ENCODE results near the gene JSRP1. TPM values are rescaled to one million over a fixed set of nuclear protein-coding genes. Genes with fewer than 3 reads are reported as not detected.
A peak's percentile ranks its signal among the peaks of the same experiment; 100 is the strongest.

JSRP1 gene
- total and polyA plus RNA-seq, 10 of the 15 experiments (the other 5 are each of a cell fraction or from before 2014, with no cell fraction given): 0.41 to 0.91 (median 0.49) TPM; not detected in 7

DNA sequence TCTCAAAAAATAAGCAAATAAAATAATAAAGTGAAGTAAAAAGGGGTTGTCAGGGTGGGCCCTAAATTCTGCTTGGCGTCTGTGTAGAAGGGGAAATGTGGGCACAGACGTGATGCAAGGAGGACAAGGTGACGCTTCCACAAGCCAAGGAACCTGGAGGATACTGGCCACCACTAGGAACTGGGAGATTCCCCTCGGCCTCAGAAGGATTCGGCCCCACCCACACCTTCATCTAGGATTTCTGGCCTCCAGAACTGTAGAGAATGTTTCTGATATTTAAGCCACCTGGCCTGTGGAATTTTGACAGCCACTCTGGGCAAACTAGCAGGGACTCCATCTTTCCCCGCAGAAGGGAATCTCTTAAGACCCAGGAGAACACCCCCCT, 21.2 kb downstream of the JSRP1 start:
- no peak for ATAC-seq
- H3K9ac ChIP-seq (ENCODE audit: control insufficient read depth, insufficient read depth, low read length): peak overlapping the region; percentile 80
- H2AFZ ChIP-seq (ENCODE audit: control insufficient read depth, low read depth, low read length): no peak overlapping the region
- ChIA-PET CTCF (interaction anchor here (1.1 to 3.7 kb wide), 6 partner anchors 26 to 158 kb away, joined by 3 to 35 read pairs (median 6); no protein-coding TSS in a partner anchor), POLR2A (interaction anchor here (0.6 to 2.1 kb wide), 9 partner anchors 23 to 165 kb away, joined by 3 to 7 read pairs (median 5); no protein-coding TSS in a partner anchor), SMC1A (ENCODE audit: uncharacterized antibody, unreplicated experiment) (interaction anchor here (1.0 to 3.8 kb wide), 10 partner anchors 27 to 232 kb away, joined by 3 to 19 read pairs (median 4); no protein-coding TSS in a partner anchor), RAD21 (ENCODE audit: unreplicated experiment) (interaction anchor here (0.8 to 4.0 kb wide), 10 partner anchors 13 to 376 kb away, joined by 3 to 39 read pairs (median 4); partner anchors contain the start of gene TIMM13)
- no peak for DNase-seq (ENCODE audit: low read depth, low spot score)
- H3K4me2 ChIP-seq (ENCODE audit: control insufficient read depth, insufficient read depth): peak overlapping the region; percentile 96
- 0 out of 4 replicates have a peak, but pooled peaks of 1 of the 2 experiments have one; percentile 6 for TF ChIP-seq IKZF2 (IDR thresholded peaks at IDR 0.05)
- TF ChIP-seq POU2F2 (IDR thresholded peaks at IDR 0.05; ENCODE audit: borderline replicate concordance, low read depth, low read length): no peak
- H3K27me3 ChIP-seq (replicated peaks in 1 of 2; ENCODE audit: control insufficient read depth in 2 of 2, insufficient read depth in 2 of 2, low read length in 1 of 2): no peaks in the 10 kb centered on the region
- no peaks in the 10 kb centered on the region for H3K9me3 ChIP-seq (replicated peaks; ENCODE audit: control insufficient read depth, insufficient read depth, low read length)
- peaks cover 3 to 17% of the 10 kb centered on the region in 2 experiments; a peak in 3 of 4 replicates for H3K36me3 ChIP-seq (ENCODE audit: control insufficient read depth in 2 of 2, insufficient read depth in 2 of 2, low read length in 1 of 2)
- H3K27ac ChIP-seq (ENCODE audit: control insufficient read depth, insufficient read depth): peak overlapping the region; percentile 94
- H3K4me3 ChIP-seq: peak overlapping the region; percentile 99
- intact Hi-C loops (cut with micrococcal nuclease; ENCODE audit: unreplicated experiment) (loop anchor here (2.0 to 10.0 kb wide), 4 partner anchors 78 to 157 kb away; partner anchors contain the start of genes IZUMO4, LSM7, MOB3A and SPPL2B), in situ Hi-C loops (cut with MboI) (loop anchor here (5.0 kb wide), 2 partner anchors 37 to 82 kb away; no protein-coding TSS in a partner anchor)
- H3K79me2 ChIP-seq (ENCODE audit: control insufficient read depth, insufficient read depth, low read length): peaks cover 66% of the 10 kb centered on the region
- H4K20me1 ChIP-seq (ENCODE audit: control insufficient read depth, insufficient read depth): peaks cover 7% of the 10 kb centered on the region; the same call in 1 of the 2 replicates
- WGBS (ENCODE audit: insufficient coverage, insufficient replicate concordance, low lambda C conversion rate, missing lambda C conversion rate): under 1% methylated on average over 6 of the region's 6 CpGs
- peaks cover 24% of the 10 kb centered on the region for H3K4me1 ChIP-seq (ENCODE audit: control insufficient read depth, insufficient read depth, low read length)
- no TSS peak for BruUV-seq (replicated peaks)
- no peak for FAIRE-seq

DNA sequence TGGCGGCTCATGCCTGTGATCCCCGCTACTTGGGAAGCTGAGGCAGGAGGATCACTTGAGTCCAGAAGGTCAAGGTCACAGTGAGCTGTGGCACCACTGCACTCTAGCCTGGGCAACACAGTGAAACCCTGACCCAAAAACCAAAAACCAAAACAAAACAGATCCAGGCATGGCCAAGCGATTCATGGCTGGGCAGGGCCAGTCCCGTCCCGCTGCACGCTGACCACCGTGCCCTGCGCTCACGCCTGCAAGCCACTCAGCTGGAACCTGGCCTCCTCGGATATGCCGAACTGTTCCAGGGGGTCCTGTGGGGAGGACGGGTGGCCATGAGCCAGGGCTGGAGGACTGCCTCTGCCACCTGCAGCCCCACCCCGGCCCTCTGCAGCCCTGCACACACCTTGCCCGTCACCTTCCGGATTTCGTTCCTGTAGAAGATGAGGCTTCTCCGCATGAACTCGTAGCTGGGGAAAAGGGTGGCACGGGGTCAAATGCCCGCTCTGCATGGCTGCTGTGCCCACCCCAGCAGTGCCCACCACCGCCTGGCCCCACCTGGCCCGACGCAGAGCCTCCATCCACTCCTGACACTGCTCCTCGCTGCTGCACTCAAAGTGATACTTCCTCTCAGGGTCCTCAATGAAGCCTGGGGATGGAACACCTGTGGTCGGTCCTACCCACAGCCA, 22.5 kb downstream of the JSRP1 start:
- RAD21 ChIA-PET (ENCODE audit: unreplicated experiment): interaction anchor here (0.6 to 4.0 kb wide), 4 partner anchors 61 to 82 kb away, joined by 3 to 39 read pairs (median 4); partner anchors contain the start of gene AP3D1
- POLR2A ChIA-PET: interaction anchor here (0.5 to 2.1 kb wide), 4 partner anchors 38 to 163 kb away, joined by 3 to 7 read pairs (median 4); no protein-coding TSS in a partner anchor
- Histone ChIP-seq H2AFZ (ENCODE audit: control insufficient read depth, low read depth, low read length) (no peak overlapping the region), H3K9ac (ENCODE audit: control insufficient read depth, insufficient read depth, low read length) (no peak overlapping the region; the same call in 1 of the 2 replicates), H3K27me3 (replicated peaks in 1 of 2; ENCODE audit: control insufficient read depth in 2 of 2, insufficient read depth in 2 of 2, low read length in 1 of 2) (no peaks in the 10 kb centered on the region), H3K79me2 (ENCODE audit: control insufficient read depth, insufficient read depth, low read length) (peaks cover 53% of the 10 kb centered on the region), H3K4me2 (ENCODE audit: control insufficient read depth, insufficient read depth) (peak overlapping the region; percentile 96), H4K20me1 (ENCODE audit: control insufficient read depth, insufficient read depth) (peaks cover 4% of the 10 kb centered on the region; the same call in 1 of the 2 replicates), H3K9me3 (replicated peaks; ENCODE audit: control insufficient read depth, insufficient read depth, low read length) (no peaks in the 10 kb centered on the region), H3K4me1 (ENCODE audit: control insufficient read depth, insufficient read depth, low read length) (peaks cover 21% of the 10 kb centered on the region), H3K27ac (ENCODE audit: control insufficient read depth, insufficient read depth) (no peak overlapping the region), H3K36me3 (ENCODE audit: control insufficient read depth in 2 of 2, insufficient read depth in 2 of 2, low read length in 1 of 2) (peaks cover 3 to 26% of the 10 kb centered on the region in 2 experiments; a peak in 3 of 4 replicates), H3K4me3 (peak overlapping the region; percentile 59; the same call in 1 of the 2 replicates)
- WGBS (ENCODE audit: insufficient coverage, insufficient replicate concordance, low lambda C conversion rate, missing lambda C conversion rate): 77% methylated on average over 25 of the region's 25 CpGs
- intact Hi-C loops (cut with micrococcal nuclease; ENCODE audit: unreplicated experiment) (loop anchor here (2.0 to 10.0 kb wide), 2 partner anchors 77 to 139 kb away; partner anchors contain the start of genes IZUMO4 and MOB3A), in situ Hi-C loops (cut with MboI) (loop anchor here (5.0 kb wide), 1 partner anchor 84 kb away; no protein-coding TSS in a partner anchor)
- FAIRE-seq (no peak), DNase-seq (ENCODE audit: low read depth, low spot score) (no peak), ATAC-seq (no peak)
- BruUV-seq (replicated peaks): no TSS peak
- SMC1A ChIA-PET (ENCODE audit: uncharacterized antibody, unreplicated experiment): interaction anchor here (0.6 to 3.8 kb wide), 8 partner anchors 37 to 161 kb away, joined by 3 to 19 read pairs (median 4); no protein-coding TSS in a partner anchor
- CTCF ChIA-PET: interaction anchor here (0.6 to 3.7 kb wide), 5 partner anchors 79 to 305 kb away, joined by 3 to 35 read pairs (median 3); no protein-coding TSS in a partner anchor
- TF ChIP-seq ASH2L (IDR thresholded peaks at IDR 0.05; ENCODE audit: borderline replicate concordance, low read depth) (no peak), MEF2A (IDR thresholded peaks at IDR 0.05; ENCODE audit: insufficient read depth, low read depth, low read length) (no peak), POLR2A (IDR thresholded peaks at IDR 0.05; ENCODE audit: low read depth, low read length) (0 out of 2 replicates have a peak, but pooled peaks have one; percentile 2), STAT1 (conservative IDR thresholded peaks at IDR 0.05) (no peak)
- TF ChIP-seq, protein P1, sequence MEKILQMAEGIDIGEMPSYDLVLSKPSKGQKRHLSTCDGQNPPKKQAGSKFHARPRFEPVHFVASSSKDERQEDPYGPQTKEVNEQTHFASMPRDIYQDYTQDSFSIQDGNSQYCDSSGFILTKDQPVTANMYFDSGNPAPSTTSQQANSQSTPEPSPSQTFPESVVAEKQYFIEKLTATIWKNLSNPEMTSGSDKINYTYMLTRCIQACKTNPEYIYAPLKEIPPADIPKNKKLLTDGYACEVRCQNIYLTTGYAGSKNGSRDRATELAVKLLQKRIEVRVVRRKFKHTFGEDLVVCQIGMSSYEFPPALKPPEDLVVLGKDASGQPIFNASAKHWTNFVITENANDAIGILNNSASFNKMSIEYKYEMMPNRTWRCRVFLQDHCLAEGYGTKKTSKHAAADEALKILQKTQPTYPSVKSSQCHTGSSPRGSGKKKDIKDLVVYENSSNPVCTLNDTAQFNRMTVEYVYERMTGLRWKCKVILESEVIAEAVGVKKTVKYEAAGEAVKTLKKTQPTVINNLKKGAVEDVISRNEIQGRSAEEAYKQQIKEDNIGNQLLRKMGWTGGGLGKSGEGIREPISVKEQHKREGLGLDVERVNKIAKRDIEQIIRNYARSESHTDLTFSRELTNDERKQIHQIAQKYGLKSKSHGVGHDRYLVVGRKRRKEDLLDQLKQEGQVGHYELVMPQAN (conservative IDR thresholded peaks at IDR 0.05): no peak
- TF ChIP-seq, protein P2, sequence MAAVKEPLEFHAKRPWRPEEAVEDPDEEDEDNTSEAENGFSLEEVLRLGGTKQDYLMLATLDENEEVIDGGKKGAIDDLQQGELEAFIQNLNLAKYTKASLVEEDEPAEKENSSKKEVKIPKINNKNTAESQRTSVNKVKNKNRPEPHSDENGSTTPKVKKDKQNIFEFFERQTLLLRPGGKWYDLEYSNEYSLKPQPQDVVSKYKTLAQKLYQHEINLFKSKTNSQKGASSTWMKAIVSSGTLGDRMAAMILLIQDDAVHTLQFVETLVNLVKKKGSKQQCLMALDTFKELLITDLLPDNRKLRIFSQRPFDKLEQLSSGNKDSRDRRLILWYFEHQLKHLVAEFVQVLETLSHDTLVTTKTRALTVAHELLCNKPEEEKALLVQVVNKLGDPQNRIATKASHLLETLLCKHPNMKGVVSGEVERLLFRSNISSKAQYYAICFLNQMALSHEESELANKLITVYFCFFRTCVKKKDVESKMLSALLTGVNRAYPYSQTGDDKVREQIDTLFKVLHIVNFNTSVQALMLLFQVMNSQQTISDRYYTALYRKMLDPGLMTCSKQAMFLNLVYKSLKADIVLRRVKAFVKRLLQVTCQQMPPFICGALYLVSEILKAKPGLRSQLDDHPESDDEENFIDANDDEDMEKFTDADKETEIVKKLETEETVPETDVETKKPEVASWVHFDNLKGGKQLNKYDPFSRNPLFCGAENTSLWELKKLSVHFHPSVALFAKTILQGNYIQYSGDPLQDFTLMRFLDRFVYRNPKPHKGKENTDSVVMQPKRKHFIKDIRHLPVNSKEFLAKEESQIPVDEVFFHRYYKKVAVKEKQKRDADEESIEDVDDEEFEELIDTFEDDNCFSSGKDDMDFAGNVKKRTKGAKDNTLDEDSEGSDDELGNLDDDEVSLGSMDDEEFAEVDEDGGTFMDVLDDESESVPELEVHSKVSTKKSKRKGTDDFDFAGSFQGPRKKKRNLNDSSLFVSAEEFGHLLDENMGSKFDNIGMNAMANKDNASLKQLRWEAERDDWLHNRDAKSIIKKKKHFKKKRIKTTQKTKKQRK (IDR thresholded peaks at IDR 0.05; ENCODE audit: low read depth, low read length): no peak

All from GM12878 (cell line).